ENCODE measurements around the gene DTX3. TPM values are rescaled to one million over a fixed set of nuclear protein-coding genes. Genes with fewer than 3 reads are reported as not detected.
A peak's percentile ranks its signal among the peaks of the same experiment; 100 is the strongest.

DTX3 gene
- total RNA-seq, 1 experiment from 2014 or later: 57.0 TPM

DNA sequence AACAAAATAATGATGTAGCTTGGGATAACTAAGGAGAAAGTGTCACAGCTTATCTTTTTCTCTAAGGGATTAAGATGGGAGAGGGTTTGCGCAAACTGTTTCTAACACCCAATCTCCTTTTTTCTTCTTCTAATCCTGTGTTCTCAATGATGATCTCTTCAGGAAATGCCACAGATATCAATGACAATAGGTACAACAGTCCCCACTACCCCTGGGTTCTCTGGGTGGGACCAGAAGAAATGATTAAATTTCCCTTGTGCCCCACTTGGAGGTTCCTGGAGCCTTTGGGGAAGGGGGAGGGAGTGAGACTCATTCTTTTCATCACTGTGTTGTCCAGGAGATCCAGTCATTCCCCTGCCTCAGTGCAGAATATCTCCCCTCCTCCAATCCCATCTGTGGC, 22.2 kb upstream of the DTX3 start (continued):
- no peak for TF ChIP-seq ZNF532 (CRISPR knock-in tag; IDR thresholded peaks at IDR 0.05; ENCODE audit: borderline replicate concordance)

- ATAC-seq (peak; percentile 99), DNase-seq (ENCODE audit: low spot score) (peak; percentile 76)
- CTCF ChIA-PET: interaction anchor here (0.6 to 4.2 kb wide), 51 partner anchors 8 to 1133 kb away, joined by 3 to 74 read pairs (median 5); partner anchors contain the start of genes ARHGEF25, AVIL, B4GALNT1 and CYP27B1
- H3K27ac Mint-ChIP-seq: no peak overlapping the region
- H3K4me3 Mint-ChIP-seq: no peak overlapping the region
- H3K27me3 Mint-ChIP-seq (ENCODE audit: low read depth): 0 out of 2 replicates have a peak, but pooled peaks cover 3% of the 10 kb centered on the region
- TF ChIP-seq GTF2I (CRISPR knock-in tag; conservative IDR thresholded peaks at IDR 0.05): no peak
- no peak for TF ChIP-seq ZNF263 (CRISPR knock-in tag; IDR thresholded peaks at IDR 0.05; ENCODE audit: low read depth)
- TF ChIP-seq, protein P1, sequence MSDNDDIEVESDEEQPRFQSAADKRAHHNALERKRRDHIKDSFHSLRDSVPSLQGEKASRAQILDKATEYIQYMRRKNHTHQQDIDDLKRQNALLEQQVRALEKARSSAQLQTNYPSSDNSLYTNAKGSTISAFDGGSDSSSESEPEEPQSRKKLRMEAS (CRISPR knock-in tag; IDR thresholded peaks at IDR 0.05): 0 out of 2 replicates have a peak, but pooled peaks have one; percentile 13
- no peak for TF ChIP-seq JUN (CRISPR knock-in tag; IDR thresholded peaks at IDR 0.05)
- TF ChIP-seq ZNF425 (CRISPR knock-in tag; conservative IDR thresholded peaks at IDR 0.05): no peak
- peak; percentile 92 for TF ChIP-seq CTCF (IDR thresholded peaks at IDR 0.05)
- TF ChIP-seq, protein P2, sequence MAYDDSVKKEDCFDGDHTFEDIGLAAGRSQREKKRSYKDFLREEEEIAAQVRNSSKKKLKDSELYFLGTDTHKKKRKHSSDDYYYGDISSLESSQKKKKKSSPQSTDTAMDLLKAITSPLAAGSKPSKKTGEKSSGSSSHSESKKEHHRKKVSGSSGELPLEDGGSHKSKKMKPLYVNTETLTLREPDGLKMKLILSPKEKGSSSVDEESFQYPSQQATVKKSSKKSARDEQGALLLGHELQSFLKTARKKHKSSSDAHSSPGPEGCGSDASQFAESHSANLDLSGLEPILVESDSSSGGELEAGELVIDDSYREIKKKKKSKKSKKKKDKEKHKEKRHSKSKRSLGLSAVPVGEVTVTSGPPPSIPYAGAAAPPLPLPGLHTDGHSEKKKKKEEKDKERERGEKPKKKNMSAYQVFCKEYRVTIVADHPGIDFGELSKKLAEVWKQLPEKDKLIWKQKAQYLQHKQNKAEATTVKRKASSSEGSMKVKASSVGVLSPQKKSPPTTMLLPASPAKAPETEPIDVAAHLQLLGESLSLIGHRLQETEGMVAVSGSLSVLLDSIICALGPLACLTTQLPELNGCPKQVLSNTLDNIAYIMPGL (CRISPR knock-in tag; IDR thresholded peaks at IDR 0.05): no peak
- TF ChIP-seq, protein P3, sequence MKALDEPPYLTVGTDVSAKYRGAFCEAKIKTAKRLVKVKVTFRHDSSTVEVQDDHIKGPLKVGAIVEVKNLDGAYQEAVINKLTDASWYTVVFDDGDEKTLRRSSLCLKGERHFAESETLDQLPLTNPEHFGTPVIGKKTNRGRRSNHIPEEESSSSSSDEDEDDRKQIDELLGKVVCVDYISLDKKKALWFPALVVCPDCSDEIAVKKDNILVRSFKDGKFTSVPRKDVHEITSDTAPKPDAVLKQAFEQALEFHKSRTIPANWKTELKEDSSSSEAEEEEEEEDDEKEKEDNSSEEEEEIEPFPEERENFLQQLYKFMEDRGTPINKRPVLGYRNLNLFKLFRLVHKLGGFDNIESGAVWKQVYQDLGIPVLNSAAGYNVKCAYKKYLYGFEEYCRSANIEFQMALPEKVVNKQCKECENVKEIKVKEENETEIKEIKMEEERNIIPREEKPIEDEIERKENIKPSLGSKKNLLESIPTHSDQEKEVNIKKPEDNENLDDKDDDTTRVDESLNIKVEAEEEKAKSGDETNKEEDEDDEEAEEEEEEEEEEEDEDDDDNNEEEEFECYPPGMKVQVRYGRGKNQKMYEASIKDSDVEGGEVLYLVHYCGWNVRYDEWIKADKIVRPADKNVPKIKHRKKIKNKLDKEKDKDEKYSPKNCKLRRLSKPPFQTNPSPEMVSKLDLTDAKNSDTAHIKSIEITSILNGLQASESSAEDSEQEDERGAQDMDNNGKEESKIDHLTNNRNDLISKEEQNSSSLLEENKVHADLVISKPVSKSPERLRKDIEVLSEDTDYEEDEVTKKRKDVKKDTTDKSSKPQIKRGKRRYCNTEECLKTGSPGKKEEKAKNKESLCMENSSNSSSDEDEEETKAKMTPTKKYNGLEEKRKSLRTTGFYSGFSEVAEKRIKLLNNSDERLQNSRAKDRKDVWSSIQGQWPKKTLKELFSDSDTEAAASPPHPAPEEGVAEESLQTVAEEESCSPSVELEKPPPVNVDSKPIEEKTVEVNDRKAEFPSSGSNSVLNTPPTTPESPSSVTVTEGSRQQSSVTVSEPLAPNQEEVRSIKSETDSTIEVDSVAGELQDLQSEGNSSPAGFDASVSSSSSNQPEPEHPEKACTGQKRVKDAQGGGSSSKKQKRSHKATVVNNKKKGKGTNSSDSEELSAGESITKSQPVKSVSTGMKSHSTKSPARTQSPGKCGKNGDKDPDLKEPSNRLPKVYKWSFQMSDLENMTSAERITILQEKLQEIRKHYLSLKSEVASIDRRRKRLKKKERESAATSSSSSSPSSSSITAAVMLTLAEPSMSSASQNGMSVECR (CRISPR knock-in tag; IDR thresholded peaks at IDR 0.05; ENCODE audit: borderline replicate concordance): no peak
- TF ChIP-seq, protein P4, sequence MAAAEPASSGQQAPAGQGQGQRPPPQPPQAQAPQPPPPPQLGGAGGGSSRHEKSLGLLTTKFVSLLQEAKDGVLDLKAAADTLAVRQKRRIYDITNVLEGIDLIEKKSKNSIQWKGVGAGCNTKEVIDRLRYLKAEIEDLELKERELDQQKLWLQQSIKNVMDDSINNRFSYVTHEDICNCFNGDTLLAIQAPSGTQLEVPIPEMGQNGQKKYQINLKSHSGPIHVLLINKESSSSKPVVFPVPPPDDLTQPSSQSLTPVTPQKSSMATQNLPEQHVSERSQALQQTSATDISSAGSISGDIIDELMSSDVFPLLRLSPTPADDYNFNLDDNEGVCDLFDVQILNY (CRISPR knock-in tag; IDR thresholded peaks at IDR 0.05): no peak
- TF ChIP-seq NR2C2 (CRISPR knock-in tag; IDR thresholded peaks at IDR 0.05): no peak
- TF ChIP-seq E2F1 (CRISPR knock-in tag; IDR thresholded peaks at IDR 0.05): no peak
- POLR2A ChIA-PET: interaction anchor here (0.5 to 1.0 kb wide), 2 partner anchors 15 to 152 kb away, joined by 3 read pairs; no protein-coding TSS in a partner anchor
- no peaks in the 10 kb centered on the region for H3K9me3 Mint-ChIP-seq
- H3K36me3 Mint-ChIP-seq: peaks cover 19% of the 10 kb centered on the region
- H3K4me1 Mint-ChIP-seq: no peaks in the 10 kb centered on the region; the same call in 1 of the 2 replicates
Measured at GRCh38 chr12:57583008-57583831, 21.4 kb upstream of the DTX3 start.
